ENCODE measurements around the gene ITGB1BP1. TPM values are rescaled to one million over a fixed set of nuclear protein-coding genes. Genes with fewer than 3 reads are reported as not detected.

ITGB1BP1 gene
- total RNA-seq, 1 donor from 2014 or later: 97.3 TPM

DNA sequence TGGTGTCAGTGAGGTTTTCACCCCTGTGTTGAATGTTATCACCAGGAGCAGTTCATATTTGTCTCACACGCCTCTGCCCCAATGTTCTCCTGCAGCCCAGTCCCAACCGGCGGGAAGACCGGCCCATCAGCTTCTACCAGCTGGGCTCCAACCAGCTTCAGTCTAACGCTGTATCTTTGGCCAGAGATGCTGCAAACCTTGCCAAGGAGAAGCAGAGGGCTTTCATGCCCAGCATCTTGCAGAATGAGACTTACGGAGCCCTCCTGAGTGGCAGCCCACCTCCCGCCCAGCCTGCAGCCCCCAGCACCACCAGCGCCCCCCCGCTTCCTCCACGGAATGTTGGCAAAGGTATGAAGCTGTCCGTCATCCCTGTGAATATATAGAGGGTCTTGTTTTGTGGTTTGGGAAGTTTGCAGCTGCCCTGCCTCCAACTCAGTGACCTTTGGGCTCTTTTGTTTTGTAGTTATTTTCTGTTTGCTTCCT lies 35.1 kb downstream of the ITGB1BP1 start:
- Mint-ChIP-seq H3K4me3 (ENCODE audit: unreplicated experiment) (no peak overlapping the region), H3K27ac (ENCODE audit: unreplicated experiment) (no peak overlapping the region), H3K4me1 (ENCODE audit: unreplicated experiment) (peaks cover 21% of the 10 kb centered on the region), H3K9me3 (ENCODE audit: unreplicated experiment) (no peaks in the 10 kb centered on the region), H3K27me3 (ENCODE audit: unreplicated experiment) (peaks cover 6% of the 10 kb centered on the region), H3K36me3 (ENCODE audit: low read depth, unreplicated experiment) (peaks cover 28% of the 10 kb centered on the region)
- TF ChIP-seq, protein P1, sequence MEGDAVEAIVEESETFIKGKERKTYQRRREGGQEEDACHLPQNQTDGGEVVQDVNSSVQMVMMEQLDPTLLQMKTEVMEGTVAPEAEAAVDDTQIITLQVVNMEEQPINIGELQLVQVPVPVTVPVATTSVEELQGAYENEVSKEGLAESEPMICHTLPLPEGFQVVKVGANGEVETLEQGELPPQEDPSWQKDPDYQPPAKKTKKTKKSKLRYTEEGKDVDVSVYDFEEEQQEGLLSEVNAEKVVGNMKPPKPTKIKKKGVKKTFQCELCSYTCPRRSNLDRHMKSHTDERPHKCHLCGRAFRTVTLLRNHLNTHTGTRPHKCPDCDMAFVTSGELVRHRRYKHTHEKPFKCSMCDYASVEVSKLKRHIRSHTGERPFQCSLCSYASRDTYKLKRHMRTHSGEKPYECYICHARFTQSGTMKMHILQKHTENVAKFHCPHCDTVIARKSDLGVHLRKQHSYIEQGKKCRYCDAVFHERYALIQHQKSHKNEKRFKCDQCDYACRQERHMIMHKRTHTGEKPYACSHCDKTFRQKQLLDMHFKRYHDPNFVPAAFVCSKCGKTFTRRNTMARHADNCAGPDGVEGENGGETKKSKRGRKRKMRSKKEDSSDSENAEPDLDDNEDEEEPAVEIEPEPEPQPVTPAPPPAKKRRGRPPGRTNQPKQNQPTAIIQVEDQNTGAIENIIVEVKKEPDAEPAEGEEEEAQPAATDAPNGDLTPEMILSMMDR (IDR thresholded peaks at IDR 0.05; ENCODE audit: unreplicated experiment): no peak
- DNase-seq (ENCODE audit: low spot score): no peak

DNA sequence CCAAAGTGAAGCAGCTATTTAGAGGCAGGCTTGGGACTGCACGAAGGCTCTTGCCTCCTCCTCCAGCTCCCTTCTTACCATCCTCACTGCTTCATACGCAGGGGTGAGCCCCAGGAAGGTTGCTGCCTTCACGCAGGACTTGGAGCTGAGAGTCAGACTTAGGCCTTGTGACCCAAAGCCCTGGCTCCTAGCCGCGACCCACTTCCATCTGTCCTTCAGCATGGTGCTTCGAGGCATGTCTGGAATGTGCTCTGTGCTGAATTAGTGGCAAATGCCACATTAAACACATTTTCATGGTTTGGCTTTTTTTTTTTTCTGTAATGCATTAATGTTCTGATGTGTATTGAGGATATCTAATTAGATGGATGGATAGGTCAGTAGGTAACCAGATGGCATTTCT lies 37.5 kb downstream of the ITGB1BP1 start:
- Mint-ChIP-seq H3K36me3 (ENCODE audit: low read depth, unreplicated experiment) (peaks cover 31% of the 10 kb centered on the region), H3K27ac (ENCODE audit: unreplicated experiment) (no peak overlapping the region), H3K27me3 (ENCODE audit: unreplicated experiment) (peaks cover 12% of the 10 kb centered on the region), H3K4me3 (ENCODE audit: unreplicated experiment) (no peak overlapping the region), H3K9me3 (ENCODE audit: unreplicated experiment) (no peaks in the 10 kb centered on the region), H3K4me1 (ENCODE audit: unreplicated experiment) (peaks cover 12% of the 10 kb centered on the region)
- TF ChIP-seq, protein P1 (IDR thresholded peaks at IDR 0.05; ENCODE audit: unreplicated experiment): no peak
- no peak for DNase-seq (ENCODE audit: low spot score)

GRCh38 chr2:9384521-9384920 lies 38.8 kb downstream of the ITGB1BP1 start:
- peaks cover 12% of the 10 kb centered on the region for H3K27me3 Mint-ChIP-seq (ENCODE audit: unreplicated experiment)
- TF ChIP-seq, protein P1 (IDR thresholded peaks at IDR 0.05; ENCODE audit: unreplicated experiment): no peak
- no peak for DNase-seq (ENCODE audit: low spot score)
- H3K27ac Mint-ChIP-seq (ENCODE audit: unreplicated experiment): no peak overlapping the region
- no peak overlapping the region for H3K4me3 Mint-ChIP-seq (ENCODE audit: unreplicated experiment)
- H3K36me3 Mint-ChIP-seq (ENCODE audit: low read depth, unreplicated experiment): peaks cover 23% of the 10 kb centered on the region
- H3K9me3 Mint-ChIP-seq (ENCODE audit: unreplicated experiment): no peaks in the 10 kb centered on the region
- peaks cover 17% of the 10 kb centered on the region for H3K4me1 Mint-ChIP-seq (ENCODE audit: unreplicated experiment)

GRCh38 chr2:9382604-9383235 lies 40.6 kb downstream of the ITGB1BP1 start:
- TF ChIP-seq, protein P1 (IDR thresholded peaks at IDR 0.05; ENCODE audit: unreplicated experiment): no peak

More at GRCh38 chr2:9382604-9383235, 40.6 kb downstream of the ITGB1BP1 start:
- H3K9me3 Mint-ChIP-seq (ENCODE audit: unreplicated experiment): no peaks in the 10 kb centered on the region
- H3K4me1 Mint-ChIP-seq (ENCODE audit: unreplicated experiment): peaks cover 31% of the 10 kb centered on the region
- H3K27me3 Mint-ChIP-seq (ENCODE audit: unreplicated experiment): peaks cover 14% of the 10 kb centered on the region
- H3K27ac Mint-ChIP-seq (ENCODE audit: unreplicated experiment): peak overlapping the region; percentile 84
- DNase-seq (ENCODE audit: low spot score): no peak
- H3K36me3 Mint-ChIP-seq (ENCODE audit: low read depth, unreplicated experiment): peaks cover 19% of the 10 kb centered on the region
- H3K4me3 Mint-ChIP-seq (ENCODE audit: unreplicated experiment): peak overlapping the region; percentile 81
